HG03139 (cell line): ENCODE results near the gene JPT1.
"Not testable (repeated sequence)": the region's sequence is repeated elsewhere in the genome, so short reads cannot be mapped to it uniquely, and the experiment has no call there.

Source experiments
- ATAC-seq: cut with Tn5 transposase; IDR thresholded peaks from one replicate; pipeline ENCODE4 v1.9.1; 2021; ENCODE audit not compliant: unreplicated experiment

Gene JPT1

DNA sequence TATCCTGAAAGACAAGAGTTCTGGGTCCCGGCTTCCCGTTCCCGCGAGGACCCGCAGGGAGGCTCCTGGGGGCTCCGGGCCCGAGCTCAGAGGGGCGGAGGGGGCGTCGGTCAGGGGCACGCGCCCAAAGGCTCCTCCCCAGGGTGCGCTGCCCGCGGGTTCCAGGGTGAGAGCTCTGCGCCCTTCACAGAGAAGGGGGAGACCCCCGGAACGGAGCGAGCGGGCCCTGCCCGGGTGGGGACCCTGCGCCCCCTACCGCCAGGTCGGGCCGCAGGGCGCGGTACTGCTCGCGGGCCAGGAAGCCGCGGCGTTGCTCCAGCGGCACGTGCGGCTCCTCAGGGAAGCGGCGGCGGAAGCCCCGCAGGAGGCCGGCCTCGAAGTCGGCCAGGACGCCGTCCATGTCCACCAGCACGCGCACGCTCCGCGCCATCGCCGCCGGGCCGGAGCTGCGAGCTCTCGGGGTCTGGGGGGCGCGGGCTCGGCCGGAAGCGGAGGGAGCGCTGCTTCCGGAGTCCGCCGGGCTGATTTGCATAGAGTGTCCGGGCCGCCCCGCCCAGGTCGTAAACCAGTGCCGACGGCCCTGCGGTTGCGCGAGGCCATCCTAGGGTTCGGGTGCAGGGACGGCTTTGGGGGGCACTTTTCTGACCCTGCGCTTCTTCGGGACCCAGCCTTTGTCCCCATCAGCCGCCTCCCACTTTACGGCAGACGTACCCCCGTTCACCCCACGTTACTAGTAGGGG lies 22.9 kb downstream of the JPT1 start, which contains the start of gene NT5C:
NT5C (minus strand) TSS at position 465 of the 740 bp plus-strand sequence; CDS start at position 430, 35 bp downstream.
- ATAC-seq: peak; percentile 76

DNA sequence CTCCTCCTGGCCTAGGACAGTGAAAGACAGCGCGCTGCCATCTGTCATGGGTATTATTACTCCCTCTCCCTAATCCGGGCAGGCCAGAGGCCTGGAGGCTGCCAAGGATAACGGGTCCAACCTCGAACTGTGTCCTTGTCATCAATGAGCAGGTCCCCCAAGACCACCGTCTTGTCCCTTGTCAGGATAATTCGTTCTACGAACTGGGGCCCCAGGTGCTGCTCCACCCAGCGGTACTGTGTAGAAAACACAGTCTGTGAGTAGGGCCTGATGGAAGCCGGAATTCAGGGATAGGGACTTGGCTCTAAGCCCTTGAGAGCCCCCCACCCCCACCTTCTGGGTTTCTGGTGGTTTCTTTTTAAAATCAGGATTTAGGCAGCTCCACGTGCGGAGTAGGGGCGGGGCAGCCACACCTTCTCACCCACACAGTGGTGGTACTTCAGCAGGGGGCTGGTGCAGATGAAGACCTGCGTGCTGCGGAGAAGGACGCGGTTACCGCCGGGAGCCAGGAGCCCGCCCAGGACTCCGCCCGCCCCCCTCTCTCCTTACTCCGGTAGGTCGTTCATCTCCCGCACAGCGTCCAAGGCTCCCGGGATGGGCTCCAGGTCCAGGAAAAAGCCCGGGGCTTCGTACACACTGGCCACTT lies 23.6 kb downstream of the JPT1 start:
- ATAC-seq: no peak

DNA sequence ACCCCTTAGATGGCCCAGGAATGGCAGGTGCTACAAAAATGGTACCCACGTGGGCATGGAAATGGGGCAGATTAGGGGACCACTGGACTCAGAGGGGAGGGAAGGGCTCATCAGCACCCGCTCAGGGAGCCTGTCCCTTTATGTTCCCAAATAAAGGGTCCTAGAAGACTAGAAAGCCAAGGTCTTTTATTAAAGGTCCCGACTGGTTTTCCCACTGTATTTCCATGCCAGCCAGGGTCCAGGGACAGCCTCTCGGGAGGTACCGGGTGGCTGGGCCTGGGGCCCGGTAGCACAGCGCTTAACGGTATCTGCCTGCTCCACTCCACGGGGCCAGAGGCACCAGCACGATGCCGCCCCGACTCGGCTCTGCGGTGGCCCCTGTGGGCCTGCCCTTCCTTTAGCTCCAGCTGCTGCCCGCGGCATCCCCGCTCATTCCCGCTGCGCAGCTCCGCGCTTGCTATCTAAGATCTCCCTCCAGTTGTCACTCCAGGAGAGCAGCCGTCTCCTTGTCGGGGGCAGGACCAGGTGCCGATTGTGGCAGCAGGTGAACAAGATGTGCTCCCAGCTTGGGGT lies 24.2 kb downstream of the JPT1 start:
- no peak for ATAC-seq

DNA sequence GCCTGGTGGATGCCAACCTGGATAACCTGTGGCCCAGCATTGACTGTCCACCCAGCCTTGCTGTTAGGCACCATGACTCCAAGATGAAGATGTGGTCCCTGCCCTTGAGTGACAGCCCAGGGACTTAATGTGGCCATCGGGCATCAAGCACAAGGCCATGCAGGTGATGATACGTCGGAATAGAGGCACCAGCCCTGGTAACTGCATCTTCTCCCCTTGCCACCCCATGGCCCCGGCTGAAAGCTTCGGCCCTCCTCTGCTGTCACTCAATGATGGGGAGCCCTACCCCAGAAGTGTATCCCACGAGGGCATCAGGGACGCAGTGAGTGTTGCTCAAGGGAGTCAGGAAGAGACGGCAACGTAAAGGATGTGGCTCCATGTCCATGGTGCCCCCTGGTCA lies 24.7 kb downstream of the JPT1 start:
- no peak for ATAC-seq

DNA sequence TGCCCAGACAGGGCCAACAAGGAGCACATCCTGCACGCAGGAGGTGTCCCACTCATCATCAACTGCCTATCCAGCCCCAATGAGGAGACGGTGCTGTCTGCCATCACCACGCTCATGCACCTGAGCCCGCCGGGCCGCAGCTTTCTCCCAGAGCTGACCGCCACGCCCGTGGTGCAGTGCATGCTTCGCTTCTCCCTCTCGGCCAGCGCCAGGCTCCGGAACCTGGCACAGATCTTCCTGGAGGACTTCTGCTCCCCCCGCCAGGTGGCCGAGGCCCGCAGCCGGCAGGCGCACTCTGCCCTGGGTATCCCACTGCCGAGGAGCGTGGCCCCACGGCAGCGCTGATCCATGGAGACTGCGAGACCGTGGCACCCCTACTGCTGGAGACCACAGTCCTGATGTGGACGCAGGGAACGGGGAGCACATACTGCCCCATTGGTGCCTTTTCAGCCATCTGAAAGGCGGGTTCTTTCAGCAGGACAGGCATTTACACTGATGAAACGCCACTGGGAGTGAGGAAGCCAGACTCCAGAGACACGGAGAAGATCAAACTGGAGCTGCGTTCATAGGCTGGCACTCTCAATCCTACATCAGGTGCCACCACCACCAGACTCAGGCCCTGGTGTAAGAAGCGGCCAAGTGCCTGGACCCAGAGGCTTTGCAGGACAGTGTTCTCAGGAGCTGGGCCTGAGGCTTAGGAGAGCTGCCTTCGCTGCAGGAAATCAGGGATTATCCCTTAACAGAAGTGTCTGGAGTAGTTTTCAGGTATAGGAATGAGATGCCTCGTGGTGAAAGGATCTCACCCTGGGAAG lies 25.4 kb downstream of the JPT1 start:
- no peak for ATAC-seq

DNA sequence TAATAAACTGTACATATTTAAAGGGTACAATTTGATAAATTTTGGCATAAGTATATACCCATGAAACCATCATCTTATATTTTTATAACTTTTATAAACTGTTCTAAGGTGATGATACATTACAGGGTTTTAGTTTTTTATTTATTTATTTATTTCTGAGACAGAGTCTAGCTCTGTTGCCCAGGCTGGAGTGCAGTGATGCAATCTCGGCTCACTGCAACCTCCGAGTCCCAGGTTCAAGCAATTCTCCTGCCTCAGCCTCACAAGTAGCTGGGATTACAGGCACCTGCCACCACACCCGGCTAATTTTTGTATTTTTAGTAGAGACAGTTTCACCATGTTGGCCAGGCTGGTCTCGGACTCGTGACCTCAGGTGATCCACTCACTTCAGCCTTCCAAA lies 26.4 kb downstream of the JPT1 start:
- not testable (repeated sequence) for ATAC-seq

DNA sequence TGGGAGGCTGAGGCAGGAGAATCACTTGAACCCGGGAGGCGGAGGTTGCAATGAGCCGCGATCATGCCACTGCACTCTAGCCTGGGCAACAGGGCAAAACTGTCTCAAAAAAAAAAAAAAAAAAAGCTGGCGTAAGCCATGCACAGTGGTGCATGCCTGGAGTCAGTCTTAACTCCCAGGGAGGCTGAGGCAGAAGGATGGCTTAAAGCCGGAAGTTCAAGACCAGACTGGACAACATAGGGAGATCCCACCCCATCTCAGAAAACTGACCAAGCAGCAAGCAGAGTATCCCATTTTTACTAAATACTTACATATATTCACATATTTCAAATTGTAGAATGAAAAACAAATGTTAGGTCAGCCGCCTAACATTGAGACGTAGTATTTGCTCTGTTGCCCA lies 27.4 kb downstream of the JPT1 start:
- no peak for ATAC-seq

DNA sequence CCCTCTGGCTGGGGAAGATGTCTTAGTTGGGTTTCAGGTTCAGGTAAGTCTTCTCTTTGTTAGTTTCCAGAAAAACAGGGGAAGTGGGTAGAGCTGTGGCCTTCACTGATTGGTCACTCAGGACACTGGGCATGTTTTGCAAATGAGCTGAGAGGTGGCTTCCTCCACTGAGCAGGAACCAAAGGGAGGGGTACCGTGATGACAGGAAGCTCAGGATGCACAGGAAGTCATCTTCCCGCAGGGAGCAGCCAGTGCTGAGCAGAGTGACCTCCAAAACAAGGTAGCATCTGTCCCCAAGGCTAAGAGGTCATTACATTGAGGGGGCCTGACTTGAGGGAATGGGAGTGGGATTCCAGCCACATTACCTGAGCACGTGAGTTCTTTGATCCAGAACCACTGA lies 28.3 kb downstream of the JPT1 start:
- ATAC-seq: no peak

DNA sequence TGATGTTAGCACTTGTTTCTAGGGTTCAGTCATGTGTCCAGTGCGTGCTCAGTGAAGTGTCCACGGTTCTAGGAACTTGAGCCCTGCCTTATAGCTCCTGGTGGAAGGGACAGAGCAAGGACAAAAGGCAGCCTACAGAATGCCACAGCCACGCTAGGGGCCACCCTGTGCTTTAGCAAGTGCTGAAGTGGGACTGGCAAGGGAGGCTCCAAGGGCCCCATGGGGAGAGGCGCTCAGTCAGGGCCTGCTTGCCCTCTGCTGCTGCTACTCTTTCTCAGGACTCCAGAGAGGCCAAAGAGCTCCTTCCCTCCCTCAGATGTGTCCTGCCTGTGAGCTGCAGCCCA lies 29.5 kb downstream of the JPT1 start:
- no peak for ATAC-seq

DNA sequence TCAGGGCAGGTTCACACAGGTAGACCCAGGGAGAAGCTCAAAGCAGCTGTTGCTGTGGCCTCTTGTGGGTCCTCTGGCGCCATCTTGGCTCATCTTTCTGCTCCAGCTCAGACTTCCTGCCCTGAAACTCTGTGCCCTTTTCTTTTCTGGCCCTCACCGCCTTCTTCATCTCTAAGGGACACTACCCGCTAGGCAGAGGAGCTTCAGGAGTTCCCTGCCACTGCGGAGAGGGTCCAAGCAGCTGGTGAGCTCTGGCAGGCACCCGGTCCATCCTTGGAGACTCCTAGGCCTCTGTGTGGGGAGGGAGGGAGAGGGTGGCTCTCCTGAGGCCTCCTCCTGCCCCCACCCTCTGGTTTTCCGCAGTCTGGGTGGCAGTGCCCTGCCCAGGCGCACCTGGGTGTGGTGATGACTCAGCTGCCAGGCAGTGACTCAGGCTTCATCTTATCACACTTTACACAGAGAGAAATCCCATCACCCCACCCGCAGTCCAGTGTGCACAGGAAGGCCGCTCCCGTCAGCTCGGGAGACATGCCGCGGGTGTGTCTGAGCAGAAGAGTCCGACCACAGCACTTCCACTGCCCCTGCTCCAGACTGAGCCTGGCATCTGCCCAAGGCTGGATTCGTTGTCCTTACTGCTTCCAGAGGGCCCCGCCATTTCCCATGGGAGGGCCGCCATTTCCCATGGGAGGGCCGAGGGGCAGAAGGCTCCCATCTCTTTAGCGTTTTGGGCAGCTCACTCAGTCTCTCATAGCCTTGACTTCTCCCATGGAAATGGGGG lies 30.1 kb downstream of the JPT1 start:
- no peak for ATAC-seq

DNA sequence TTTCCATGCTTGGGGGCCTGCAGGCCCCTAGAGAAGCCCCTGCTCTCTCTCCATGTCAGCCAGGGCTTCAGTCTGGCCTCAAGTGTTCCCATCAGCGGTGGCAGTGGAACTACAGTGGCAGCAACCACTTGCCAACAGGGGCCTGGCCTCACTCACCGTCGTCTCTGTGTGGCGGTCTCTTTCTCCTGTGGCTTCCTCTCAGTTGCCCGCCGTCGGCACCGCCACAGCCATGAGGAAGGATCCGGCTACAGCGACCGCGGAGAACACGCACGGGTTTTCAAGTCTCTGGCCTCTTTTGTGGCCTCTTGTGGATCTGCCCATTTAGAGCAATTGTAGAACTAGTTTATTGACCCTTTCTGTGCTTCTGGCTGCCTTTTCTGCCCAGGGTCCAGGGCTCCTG lies 36.0 kb downstream of the JPT1 start:
- no peak for ATAC-seq

DNA sequence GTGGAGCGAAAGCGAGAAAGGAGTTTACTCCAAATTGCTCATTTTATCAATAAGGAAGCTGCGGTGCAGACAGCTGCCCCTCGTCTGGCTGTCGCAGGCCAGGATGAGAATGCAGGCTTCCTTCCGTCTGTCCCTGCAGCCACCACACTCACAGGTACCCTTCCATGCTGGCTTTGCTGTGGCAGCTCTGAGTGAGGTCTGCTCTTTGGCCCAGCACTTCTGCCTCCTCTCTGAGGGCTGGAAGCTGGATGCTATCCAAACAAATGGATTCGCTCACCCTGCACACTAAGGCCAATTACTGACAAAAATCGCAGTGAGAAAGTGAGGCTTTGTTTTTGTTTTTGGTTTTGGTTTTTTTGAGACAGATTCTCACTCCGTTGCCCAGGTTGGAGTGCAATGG lies 37.6 kb downstream of the JPT1 start:
- no peak for ATAC-seq

DNA sequence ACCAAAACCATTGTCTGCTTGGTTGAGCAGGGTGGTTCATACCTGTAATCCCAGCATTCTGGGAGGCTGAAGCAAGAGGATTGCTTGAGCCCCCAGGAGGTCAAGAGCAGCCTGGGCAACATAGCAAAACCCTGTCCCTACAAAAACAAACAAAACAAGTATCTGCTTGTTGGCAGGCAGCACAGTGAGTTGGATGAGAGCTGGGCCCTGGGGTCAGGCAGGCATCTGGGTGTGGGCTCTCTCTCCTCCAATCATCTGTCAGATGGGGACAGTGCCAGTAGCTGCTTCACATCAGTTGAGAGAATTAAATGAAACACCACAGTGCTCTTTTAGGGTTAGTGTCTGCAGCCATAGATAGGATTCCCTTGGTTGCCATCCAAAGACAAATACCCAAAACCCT lies 38.8 kb downstream of the JPT1 start:
- ATAC-seq: no peak

DNA sequence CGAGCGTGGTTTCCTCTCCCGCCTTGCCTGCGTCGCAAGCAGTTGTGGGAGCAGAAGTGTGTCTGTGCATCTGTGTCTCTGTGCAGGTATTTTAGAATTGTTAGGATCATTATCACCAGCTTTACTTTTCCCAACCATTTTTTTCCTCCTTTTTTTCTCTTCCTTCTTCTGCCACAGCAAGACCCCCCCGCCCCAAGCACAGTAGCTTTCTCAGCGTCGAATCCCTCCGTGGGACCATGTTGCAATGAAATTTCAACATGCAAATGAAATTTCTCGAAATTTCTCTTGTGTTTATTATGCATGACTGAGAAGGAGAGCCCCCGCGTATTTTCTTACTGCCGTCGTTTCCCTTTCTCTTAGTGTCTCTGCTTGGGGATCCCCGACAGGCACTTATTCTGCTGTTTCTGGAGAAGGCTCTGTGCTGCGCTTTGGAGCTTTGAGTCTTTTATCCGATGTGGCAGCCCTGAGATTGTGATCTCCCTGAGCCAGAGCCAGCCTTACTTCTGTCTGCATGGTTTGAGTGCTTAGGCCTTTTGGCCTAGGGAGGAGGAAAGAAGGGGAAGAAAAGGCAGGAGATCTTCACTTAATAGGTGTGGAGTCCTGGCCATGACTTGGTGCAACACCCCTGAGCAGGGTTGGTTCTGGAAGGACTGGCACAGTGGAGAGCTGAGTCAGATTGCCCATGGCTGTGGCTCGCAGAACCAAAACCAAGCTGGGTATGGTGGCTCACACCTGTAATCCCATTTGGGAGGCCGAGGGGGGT lies 39.6 kb downstream of the JPT1 start:
- ATAC-seq: no peak

DNA sequence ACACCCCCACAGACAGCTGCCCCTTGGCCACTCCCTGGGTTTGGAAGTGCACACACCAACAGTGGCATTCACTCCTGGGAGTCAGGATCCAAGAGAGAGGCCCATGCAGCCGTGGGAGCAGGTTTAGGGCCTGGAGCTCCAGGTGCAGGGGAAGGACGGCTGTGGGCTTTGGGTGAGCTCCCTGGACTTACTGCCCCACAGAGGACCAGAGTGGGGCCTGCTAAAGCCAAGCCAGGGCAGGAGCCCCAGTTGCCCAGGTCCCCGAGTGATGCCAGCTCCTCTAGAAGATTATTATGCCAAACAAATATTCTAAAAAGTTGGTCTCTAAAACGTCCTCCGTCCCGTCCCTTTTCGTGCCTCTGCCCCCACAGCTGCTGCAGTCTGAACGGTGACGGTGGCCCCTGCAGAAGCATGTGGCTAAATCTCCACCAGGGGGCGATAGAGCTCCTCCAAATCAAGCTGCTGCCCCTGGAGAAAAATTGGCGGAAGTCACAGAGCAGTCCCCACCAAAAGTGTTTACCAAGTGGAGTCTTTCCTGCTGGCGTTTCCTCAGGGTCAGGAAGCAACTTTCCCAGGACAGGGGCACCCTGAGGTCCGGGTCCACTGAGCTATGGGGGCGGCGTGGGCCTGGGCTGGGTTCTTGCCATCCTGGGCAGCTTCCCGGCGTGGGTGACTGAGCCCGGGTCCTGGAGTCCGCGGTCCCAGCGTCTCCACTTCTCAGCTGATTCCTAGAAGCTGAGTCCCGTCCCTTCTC lies 40.3 kb downstream of the JPT1 start:
- peak; percentile 39 for ATAC-seq

DNA sequence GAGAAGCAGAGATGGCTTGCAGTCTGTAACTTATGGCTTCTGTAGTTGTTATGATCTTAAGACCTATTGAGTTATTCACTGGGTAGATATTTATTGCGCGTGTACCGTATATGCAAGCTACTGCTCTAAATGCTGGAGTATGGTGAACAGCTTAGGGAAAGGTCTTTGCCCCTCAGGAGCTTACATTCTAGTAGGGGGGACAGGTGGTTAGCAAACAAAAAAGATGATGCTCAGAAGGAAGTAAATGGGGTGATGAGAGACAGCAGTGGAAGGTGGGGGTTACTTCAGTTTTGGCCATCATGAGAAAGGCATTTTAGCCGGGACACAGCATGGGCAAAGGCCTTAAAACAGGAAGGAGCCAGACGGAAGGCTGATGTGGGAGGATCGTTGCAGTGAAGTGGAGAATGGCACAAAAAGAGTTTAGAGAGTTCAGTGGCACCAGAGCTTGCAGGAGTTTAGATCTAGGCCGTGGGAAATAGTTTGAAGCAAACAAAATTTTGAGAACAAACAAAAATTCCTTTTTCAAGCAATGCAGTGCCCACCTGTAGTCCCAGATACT lies 42.5 kb downstream of the JPT1 start:
- ATAC-seq: no peak

DNA sequence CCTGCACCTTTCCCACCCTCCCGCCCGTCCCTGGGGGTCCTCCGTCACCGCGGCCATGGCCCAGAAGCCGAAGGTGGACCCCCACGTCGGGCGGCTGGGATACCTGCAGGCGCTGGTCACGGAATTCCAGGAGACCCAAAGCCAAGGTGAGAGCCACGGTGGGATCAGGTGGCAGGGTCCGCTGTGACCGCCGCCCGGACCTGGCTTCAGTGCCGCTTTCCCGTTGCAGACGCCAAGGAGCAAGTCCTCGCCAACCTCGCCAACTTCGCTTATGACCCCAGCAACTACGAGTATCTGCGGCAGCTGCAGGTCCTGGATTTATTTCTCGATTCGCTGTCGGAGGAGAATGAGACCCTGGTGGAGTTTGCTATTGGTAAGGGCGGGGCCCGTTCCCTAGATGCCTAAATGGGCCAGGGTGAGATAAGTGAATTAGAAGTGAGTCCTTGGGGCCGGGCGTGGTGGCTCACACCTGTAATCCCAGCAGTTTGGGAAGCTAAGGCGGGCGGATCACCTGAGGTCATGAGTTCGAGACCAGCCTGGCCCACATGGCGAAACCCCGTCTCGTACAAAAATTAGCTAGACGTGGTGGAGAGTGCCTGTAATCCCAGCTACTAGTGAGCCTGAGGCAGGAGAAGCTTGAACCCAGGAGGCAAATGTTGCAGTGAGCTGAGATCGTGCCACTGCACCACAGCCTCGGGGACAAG lies 43.9 kb downstream of the JPT1 start:
- ATAC-seq: no peak

DNA sequence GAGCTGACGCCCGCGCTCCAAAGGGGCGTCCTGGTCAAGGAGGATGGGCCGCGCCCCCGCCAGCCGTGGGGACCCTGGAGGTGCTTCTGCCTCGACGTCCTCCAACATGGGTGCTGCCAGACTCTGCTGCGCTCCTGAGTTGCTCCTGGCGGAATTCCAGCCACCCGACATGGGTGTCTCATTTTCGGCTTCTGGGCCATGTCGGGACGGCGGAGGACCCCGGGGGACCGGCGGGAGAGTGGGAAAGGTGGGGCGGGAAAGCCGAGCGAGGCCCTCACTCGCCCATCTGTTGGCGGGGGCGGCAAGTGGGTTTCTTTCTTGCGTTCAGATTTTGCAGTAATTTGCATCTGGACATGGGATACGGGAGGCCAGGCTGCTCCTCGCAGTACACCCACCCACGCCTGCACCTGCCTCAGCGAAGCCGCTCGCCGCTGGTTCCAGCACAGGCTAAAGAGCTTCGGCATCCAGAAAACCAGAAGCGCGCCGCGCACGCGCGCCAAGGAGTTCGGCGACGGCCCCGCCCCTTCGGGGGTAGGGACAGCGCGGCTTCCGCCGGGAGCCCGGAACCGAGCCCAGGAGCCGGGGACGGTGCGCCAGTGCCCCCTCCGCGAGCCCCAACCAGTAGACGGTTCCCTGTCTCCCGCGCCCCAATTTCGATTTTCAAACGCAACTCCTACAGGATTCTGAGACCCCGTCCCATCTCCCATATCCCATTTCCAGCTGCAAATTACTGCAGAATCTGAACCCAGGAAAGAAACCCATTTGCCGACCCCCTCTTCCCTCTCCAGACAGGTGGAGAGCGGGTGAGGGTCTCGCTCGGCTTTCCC lies 44.7 kb downstream of the JPT1 start, which contains the start of gene ARMC7:
ARMC7 (plus strand) TSS at position 563 of the 827 bp plus-strand sequence. CDS start 320 bp downstream, outside the sequence.
- ATAC-seq: peak; percentile 53
